K562 (cell line): ENCODE data around the gene HINT3. TPM values are rescaled to one million over a fixed set of nuclear protein-coding genes. Genes with fewer than 3 reads are reported as not detected.

Source experiments
- BRCA1 ChIP-seq, 2 experiments: fragments of 450-650 bp in 1 of 2; sonication (generic) in 1 of 2; formaldehyde crosslinking in 1 of 2; IDR thresholded peaks; 2 replicates each; pipeline versions ENCODE4 v1.5.0 to v1.6.1; 2017 to 2020; ENCODE audit warnings: mild to moderate bottlenecking in 1 of 2, missing genetic modification reagents in 1 of 2
- FOXM1 ChIP-seq, 2 experiments: fragments of 450-650 bp in 1 of 2; sonication (generic) in 1 of 2; formaldehyde crosslinking in 1 of 2; IDR thresholded peaks; 2 replicates each; pipeline versions ENCODE4 v1.6.1 to v1.9.0; 2017 to 2022; ENCODE audit warnings: low read depth in 2 of 2, mild to moderate bottlenecking in 2 of 2, missing genetic modification reagents in 1 of 2, moderate library complexity in 1 of 2
- HNRNPK ChIP-seq: fragments of 200-400 bp; formaldehyde crosslinking; IDR thresholded peaks from one replicate; pipeline ENCODE4 v1.6.1; 2018; ENCODE audit warnings: mild to moderate bottlenecking, low read depth, low read length; ENCODE audit not compliant: poor library complexity, severe bottlenecking
- ILK ChIP-seq: fragments of 450-650 bp; IDR thresholded peaks from 2 replicates; pipeline ENCODE4 v1.6.1; 2016; ENCODE audit warnings: missing genetic modification characterization, low read depth, mild to moderate bottlenecking, missing compliant biosample characterization, moderate library complexity, borderline replicate concordance
- MCM5 ChIP-seq: fragments of 450-650 bp; IDR thresholded peaks from 2 replicates; pipeline ENCODE4 v1.6.1; 2016; ENCODE audit warnings: low read depth
- MTA2 ChIP-seq: fragments of 450-650 bp; IDR thresholded peaks from 2 replicates; pipeline ENCODE4 v1.6.1; 2016; ENCODE audit warnings: low read depth
- NFE2L1 ChIP-seq: fragments of 450-650 bp; IDR thresholded peaks from 2 replicates; pipeline ENCODE4 v1.6.1; 2016; ENCODE audit warnings: missing genetic modification characterization, low read depth, mild to moderate bottlenecking, missing compliant biosample characterization, moderate library complexity, borderline replicate concordance
- NR2C1 ChIP-seq, 2 experiments: fragments of 450-650 bp; IDR thresholded peaks; 2 replicates each; pipeline ENCODE4 v1.6.1; 2017; ENCODE audit warnings: mild to moderate bottlenecking in 2 of 2, antibody characterized with exemption in 1 of 2, inconsistent platforms in 1 of 2, missing compliant biosample characterization in 1 of 2, missing genetic modification characterization in 1 of 2
- TEAD4 ChIP-seq, 2 experiments: sonication (generic) in 1 of 2; formaldehyde crosslinking in 1 of 2; IDR thresholded peaks; 2 replicates each; pipeline versions ENCODE4 v1.6.1 to v1.8.0; 2012 to 2022; ENCODE audit warnings: borderline replicate concordance in 1 of 2, inconsistent platforms in 1 of 2, low read length in 1 of 2, mild to moderate bottlenecking in 1 of 2, missing genetic modification reagents in 1 of 2
- TSHZ1 ChIP-seq: fragments of 250-450 bp; sonication (Bioruptor Pico); IDR thresholded peaks from 2 replicates; pipeline ENCODE4 v1.4.0; 2020; ENCODE audit warnings: mild to moderate bottlenecking, moderate library complexity
- ZBED1 ChIP-seq: IDR thresholded peaks from 2 replicates; pipeline ENCODE4 v1.6.1; 2014
- ZNF512 ChIP-seq: IDR thresholded peaks from 2 replicates; pipeline ENCODE4 v1.6.1; 2016; ENCODE audit warnings: missing genetic modification characterization, missing compliant biosample characterization
- ZNF830 ChIP-seq: fragments of 250-450 bp; sonication (Bioruptor Pico); IDR thresholded peaks from 2 replicates; pipeline ENCODE4 v1.5.0; 2021; ENCODE audit warnings: mild to moderate bottlenecking
- ZSCAN29 ChIP-seq: fragments of 450-650 bp; IDR thresholded peaks from 2 replicates; pipeline ENCODE4 v1.6.1; 2017
- polyA plus RNA-seq, 8 experiments: library from polyadenylated mRNA; depleted of rRNA in 4 of 8; stranded (reverse) in 5 of 8; unstranded in 3 of 8; fragments of >200 nt; fragmentation: Nextera tagmentation in 2 of 8; fragmentation: Illumina TruSeq in 1 of 8; extraction: Ambion mirVana in 2 of 8; extraction: Trizol in 1 of 8; gene quantifications; 2 replicates each; pipeline versions ENCODE4 v1.2.1 to v1.2.3, GENCODE V29; 2011 to 2014; ENCODE audit warnings: inconsistent platforms in 1 of 8, missing spikeins in 1 of 8
- total RNA-seq, 7 experiments: library from RNA; depleted of rRNA in 6 of 7; stranded (reverse); fragments of >200 nt in 6 of 7; fragmentation: Illumina TruSeq in 2 of 7; extraction: Trizol in 2 of 7; gene quantifications; 2 replicates each; pipeline versions ENCODE4 v1.2.1 to v1.2.3, GENCODE V29; 2011 to 2021; ENCODE audit warnings: low replicate concordance in 1 of 7
- TF ChIP-seq, protein P1 (sequence below): fragments of 250-450 bp; sonication (Bioruptor Pico); IDR thresholded peaks from 2 replicates; pipeline ENCODE4 v1.4.0; 2020

The HINT3 gene
- total and polyA plus RNA-seq, 9 of the 15 experiments (the other 6 are each of a cell fraction or from before 2014, with no cell fraction given), result 1.4 to 16.6 (median 10.8) TPM

GRCh38 chr6:125945378-125946141 lies 11.0 kb upstream of the HINT3 start (continued):
- TF ChIP-seq, protein P1, sequence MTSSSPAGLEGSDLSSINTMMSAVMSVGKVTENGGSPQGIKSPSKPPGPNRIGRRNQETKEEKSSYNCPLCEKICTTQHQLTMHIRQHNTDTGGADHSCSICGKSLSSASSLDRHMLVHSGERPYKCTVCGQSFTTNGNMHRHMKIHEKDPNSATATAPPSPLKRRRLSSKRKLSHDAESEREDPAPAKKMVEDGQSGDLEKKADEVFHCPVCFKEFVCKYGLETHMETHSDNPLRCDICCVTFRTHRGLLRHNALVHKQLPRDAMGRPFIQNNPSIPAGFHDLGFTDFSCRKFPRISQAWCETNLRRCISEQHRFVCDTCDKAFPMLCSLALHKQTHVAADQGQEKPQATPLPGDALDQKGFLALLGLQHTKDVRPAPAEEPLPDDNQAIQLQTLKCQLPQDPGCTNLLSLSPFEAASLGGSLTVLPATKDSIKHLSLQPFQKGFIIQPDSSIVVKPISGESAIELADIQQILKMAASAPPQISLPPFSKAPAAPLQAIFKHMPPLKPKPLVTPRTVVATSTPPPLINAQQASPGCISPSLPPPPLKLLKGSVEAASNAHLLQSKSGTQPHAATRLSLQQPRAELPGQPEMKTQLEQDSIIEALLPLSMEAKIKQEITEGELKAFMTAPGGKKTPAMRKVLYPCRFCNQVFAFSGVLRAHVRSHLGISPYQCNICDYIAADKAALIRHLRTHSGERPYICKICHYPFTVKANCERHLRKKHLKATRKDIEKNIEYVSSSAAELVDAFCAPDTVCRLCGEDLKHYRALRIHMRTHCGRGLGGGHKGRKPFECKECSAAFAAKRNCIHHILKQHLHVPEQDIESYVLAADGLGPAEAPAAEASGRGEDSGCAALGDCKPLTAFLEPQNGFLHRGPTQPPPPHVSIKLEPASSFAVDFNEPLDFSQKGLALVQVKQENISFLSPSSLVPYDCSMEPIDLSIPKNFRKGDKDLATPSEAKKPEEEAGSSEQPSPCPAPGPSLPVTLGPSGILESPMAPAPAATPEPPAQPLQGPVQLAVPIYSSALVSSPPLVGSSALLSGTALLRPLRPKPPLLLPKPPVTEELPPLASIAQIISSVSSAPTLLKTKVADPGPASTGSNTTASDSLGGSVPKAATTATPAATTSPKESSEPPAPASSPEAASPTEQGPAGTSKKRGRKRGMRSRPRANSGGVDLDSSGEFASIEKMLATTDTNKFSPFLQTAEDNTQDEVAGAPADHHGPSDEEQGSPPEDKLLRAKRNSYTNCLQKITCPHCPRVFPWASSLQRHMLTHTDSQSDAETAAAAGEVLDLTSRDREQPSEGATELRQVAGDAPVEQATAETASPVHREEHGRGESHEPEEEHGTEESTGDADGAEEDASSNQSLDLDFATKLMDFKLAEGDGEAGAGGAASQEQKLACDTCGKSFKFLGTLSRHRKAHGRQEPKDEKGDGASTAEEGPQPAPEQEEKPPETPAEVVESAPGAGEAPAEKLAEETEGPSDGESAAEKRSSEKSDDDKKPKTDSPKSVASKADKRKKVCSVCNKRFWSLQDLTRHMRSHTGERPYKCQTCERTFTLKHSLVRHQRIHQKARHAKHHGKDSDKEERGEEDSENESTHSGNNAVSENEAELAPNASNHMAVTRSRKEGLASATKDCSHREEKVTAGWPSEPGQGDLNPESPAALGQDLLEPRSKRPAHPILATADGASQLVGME (CRISPR knock-in tag), result no peak
- TF ChIP-seq ZNF830 (CRISPR knock-in tag) (no peak), ZBED1 (no peak), NR2C1 (IDR thresholded peaks at IDR 0.05) (peak; percentile 22; the same call in 1 of the 2 replicates), NR2C1 (tag; IDR thresholded peaks at IDR 0.05) (no peak), TSHZ1 (CRISPR knock-in tag) (no peak), NFE2L1 (tag) (peak; percentile 13; the same call in 1 of the 2 replicates), ZNF512 (tag) (peak; percentile 52), TEAD4 (IDR thresholded peaks at IDR 0.05; ENCODE audit: low read length) (peak; percentile 70), TEAD4 (CRISPR knock-in tag; IDR thresholded peaks at IDR 0.05; ENCODE audit: borderline replicate concordance) (no peak), MTA2 (0 out of 2 replicates have a peak, but pooled peaks have one; percentile 7), BRCA1 (IDR thresholded peaks at IDR 0.05) (no peak), BRCA1 (CRISPR knock-in tag; IDR thresholded peaks at IDR 0.05) (no peak), MCM5 (no peak), ZSCAN29 (no peak), FOXM1 (IDR thresholded peaks at IDR 0.05; ENCODE audit: low read depth) (no peak), FOXM1 (CRISPR knock-in tag; IDR thresholded peaks at IDR 0.05; ENCODE audit: low read depth) (no peak), ILK (tag) (no peak), HNRNPK (no peak)
